PC-9 (cell line): Measurements from ENCODE around the gene HJV. TPM values are rescaled to one million over a fixed set of nuclear protein-coding genes. Genes with fewer than 3 reads are reported as not detected.
"Not testable (repeated sequence)": the region's sequence is repeated elsewhere in the genome, so short reads cannot be mapped to it uniquely, and the experiment has no call there.

ENCODE experiments used
- BruUV-seq: library from RNA; stranded (reverse); fragments of 400-500 nt; replicated peaks from 2 replicates; lab custom pipeline; 2021; lab: Mats Ljungman, UMichigan
- CTCF ChIA-PET: fragments of 300-600 bp; sonication (Branson Sonifier 250); formaldehyde crosslinking; loops from one replicate; lab custom pipeline; 2022; ENCODE audit warnings: antibody characterized with exemption; lab: Charles Lee
- POLR2A ChIA-PET: fragments of 300-600 bp; sonication (Branson Sonifier 250); formaldehyde crosslinking; loops from one replicate; lab custom pipeline; 2022; ENCODE audit warnings: antibody characterized with exemption; ENCODE audit not compliant: unreplicated experiment; lab: Charles Lee
- DNase-seq, 2 experiments: peaks; one replicate each; pipeline versions ENCODE4 v3.0.0 to v3.0.0-alpha.2; 2015 to 2022; ENCODE audit warnings: mixed read lengths in 1 of 2
- H2AFZ ChIP-seq: fragments of 200-600 bp; sonication (generic); 2 replicates; pipeline ENCODE4 v1.8.1; 2017; ENCODE audit warnings: antibody characterized with exemption
- H3F3A ChIP-seq: fragments of 200-600 bp; sonication (generic); 2 replicates; pipeline ENCODE4 v1.8.1; 2017; ENCODE audit warnings: antibody characterized with exemption, mild to moderate bottlenecking, low read depth; ENCODE audit not compliant: insufficient read depth
- H3K27ac ChIP-seq: fragments of 200-600 bp; sonication (generic); 2 replicates; pipeline ENCODE4 v1.6.1; 2016; ENCODE audit warnings: mixed run types
- H3K27me3 ChIP-seq: fragments of 200-600 bp; sonication (generic); 2 replicates; pipeline ENCODE4 v1.6.1; 2016; ENCODE audit warnings: low read depth, mixed run types; ENCODE audit not compliant: insufficient read depth
- H3K36me3 ChIP-seq: fragments of 200-600 bp; sonication (generic); 2 replicates; pipeline ENCODE4 v1.6.1; 2016; ENCODE audit warnings: low read depth, mixed run types
- H3K4me1 ChIP-seq: fragments of 200-600 bp; sonication (generic); replicated peaks from 2 replicates; pipeline ENCODE4 v1.6.1; 2016; ENCODE audit warnings: mixed run types; ENCODE audit not compliant: insufficient read depth
- H3K4me2 ChIP-seq: fragments of 200-600 bp; sonication (generic); 2 replicates; pipeline ENCODE4 v1.6.1; 2017; ENCODE audit warnings: mixed run types
- H3K4me3 ChIP-seq: fragments of 200-600 bp; sonication (generic); 2 replicates; pipeline ENCODE4 v1.6.1; 2016; ENCODE audit warnings: mixed run types
- H3K79me2 ChIP-seq: fragments of 200-600 bp; sonication (generic); 2 replicates; pipeline ENCODE4 v1.6.1; 2017; ENCODE audit warnings: low read depth, mixed run types
- H3K9me2 ChIP-seq: fragments of 200-600 bp; sonication (generic); 2 replicates; pipeline ENCODE4 v1.8.1; 2017; ENCODE audit warnings: mild to moderate bottlenecking; ENCODE audit not compliant: insufficient read depth
- H3K9me3 ChIP-seq: fragments of 200-600 bp; sonication (generic); 2 replicates; pipeline ENCODE4 v1.8.1; 2016; ENCODE audit warnings: low read depth; ENCODE audit not compliant: insufficient read depth
- H4K20me1 ChIP-seq: fragments of 200-600 bp; sonication (generic); 2 replicates; pipeline ENCODE4 v1.8.1; 2017; ENCODE audit not compliant: insufficient read depth
- EZH2 ChIP-seq: fragments of 200-600 bp; sonication (generic); IDR thresholded peaks from 2 replicates; pipeline ENCODE4 v1.8.0; 2017; ENCODE audit warnings: antibody characterized with exemption, low read depth
- intact Hi-C: fragments of 100-400 bp; cut with micrococcal nuclease; formaldehyde crosslinking; loops from one replicate; pipeline ENCODE4 v1.10.0; 2022; ENCODE audit not compliant: unreplicated experiment
- total RNA-seq: library from RNA; stranded (reverse); gene quantifications from 2 replicates; pipeline ENCODE4 v1.2.3, GENCODE V29; 2021
- TF ChIP-seq, protein P1 (sequence below): fragments of 200-600 bp; sonication (generic); conservative IDR thresholded peaks from 2 replicates; pipeline ENCODE4 v1.6.1; 2017; ENCODE audit warnings: mixed run types, antibody characterized with exemption, mild to moderate bottlenecking, moderate library complexity

Gene HJV
- total RNA-seq, 1 experiment from 2014 or later = not detected

DNA sequence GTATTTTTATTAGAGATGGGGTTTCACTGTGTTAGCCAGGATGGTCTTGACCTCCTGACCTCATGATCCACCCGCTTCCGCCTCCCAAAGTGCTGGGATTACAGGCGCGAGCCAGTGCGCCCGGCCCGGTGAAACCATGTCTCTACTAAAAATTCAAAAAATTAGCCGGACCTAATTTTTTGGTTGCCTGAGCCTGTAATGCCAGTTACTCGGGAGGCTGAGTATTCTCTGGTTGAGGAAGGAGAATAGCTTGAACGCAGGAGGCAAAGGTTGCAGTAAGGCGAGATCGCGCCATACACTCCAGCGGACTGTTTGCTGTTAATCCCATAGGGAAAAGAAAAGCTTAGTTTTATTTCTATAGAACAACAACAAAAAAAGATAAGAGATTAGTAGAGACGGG lies 29.9 kb upstream of the HJV start:
- peaks cover 14% of the 10 kb centered on the region for H3F3A ChIP-seq
- no peak for DNase-seq
- H4K20me1 ChIP-seq = no peaks in the 10 kb centered on the region
- ChIA-PET CTCF (no interaction called here), POLR2A (interaction anchor here (0.6 to 0.7 kb wide), 4 partner anchors 15 to 286 kb away, joined by 4 to 6 read pairs (median 4); no protein-coding TSS in a partner anchor)
- H3K4me3 ChIP-seq = peak overlapping the region; percentile 58
- H3K79me2 ChIP-seq = no peaks in the 10 kb centered on the region
- TF ChIP-seq, protein P1, sequence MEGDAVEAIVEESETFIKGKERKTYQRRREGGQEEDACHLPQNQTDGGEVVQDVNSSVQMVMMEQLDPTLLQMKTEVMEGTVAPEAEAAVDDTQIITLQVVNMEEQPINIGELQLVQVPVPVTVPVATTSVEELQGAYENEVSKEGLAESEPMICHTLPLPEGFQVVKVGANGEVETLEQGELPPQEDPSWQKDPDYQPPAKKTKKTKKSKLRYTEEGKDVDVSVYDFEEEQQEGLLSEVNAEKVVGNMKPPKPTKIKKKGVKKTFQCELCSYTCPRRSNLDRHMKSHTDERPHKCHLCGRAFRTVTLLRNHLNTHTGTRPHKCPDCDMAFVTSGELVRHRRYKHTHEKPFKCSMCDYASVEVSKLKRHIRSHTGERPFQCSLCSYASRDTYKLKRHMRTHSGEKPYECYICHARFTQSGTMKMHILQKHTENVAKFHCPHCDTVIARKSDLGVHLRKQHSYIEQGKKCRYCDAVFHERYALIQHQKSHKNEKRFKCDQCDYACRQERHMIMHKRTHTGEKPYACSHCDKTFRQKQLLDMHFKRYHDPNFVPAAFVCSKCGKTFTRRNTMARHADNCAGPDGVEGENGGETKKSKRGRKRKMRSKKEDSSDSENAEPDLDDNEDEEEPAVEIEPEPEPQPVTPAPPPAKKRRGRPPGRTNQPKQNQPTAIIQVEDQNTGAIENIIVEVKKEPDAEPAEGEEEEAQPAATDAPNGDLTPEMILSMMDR = no peak
- no peak for TF ChIP-seq EZH2
- peak overlapping the region; percentile 90 for H3K4me2 ChIP-seq
- intact Hi-C loops = no loop called here
- no peaks in the 10 kb centered on the region for H3K36me3 ChIP-seq
- BruUV-seq = no TSS peak
- H3K27me3 ChIP-seq = no peaks in the 10 kb centered on the region
- H3K27ac ChIP-seq = peak overlapping the region; percentile 91
- H3K4me1 ChIP-seq = peaks cover 8% of the 10 kb centered on the region; the same call in 1 of the 2 replicates
- no peaks in the 10 kb centered on the region for H3K9me2 ChIP-seq
- H3K9me3 ChIP-seq = no peaks in the 10 kb centered on the region
- peak overlapping the region; percentile 63 for H2AFZ ChIP-seq

DNA sequence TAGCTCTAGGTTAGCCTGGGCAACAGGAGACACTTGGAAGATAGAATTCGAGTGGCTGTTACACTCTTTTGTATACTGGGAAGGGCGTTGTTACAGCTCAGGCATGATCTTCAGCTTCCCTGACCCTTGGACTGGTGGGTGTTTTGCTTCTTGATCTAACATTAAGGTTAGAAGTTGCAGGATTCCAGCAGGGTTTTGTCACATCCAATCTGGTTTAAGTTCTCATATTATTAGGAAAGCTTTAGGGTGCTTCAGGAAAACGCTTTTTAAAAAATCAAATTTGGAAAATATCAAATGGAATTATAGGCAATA lies 29.1 kb upstream of the HJV start:
- intact Hi-C loops, H3K4me1 ChIP-seq, H3K27me3 ChIP-seq, POLR2A ChIA-PET, DNase-seq, BruUV-seq, H3K9me2 ChIP-seq, H3K9me3 ChIP-seq, H3K36me3 ChIP-seq, H4K20me1 ChIP-seq, CTCF ChIA-PET, H2AFZ ChIP-seq, H3K79me2 ChIP-seq: not testable (repeated sequence)
- Histone ChIP-seq H3K4me3 (0 out of 2 replicates have a peak overlapping the region, but pooled peaks have one; percentile 58), H3K4me2 (peak overlapping the region; percentile 90; the same call in 1 of the 2 replicates), H3F3A (peaks cover 14% of the 10 kb centered on the region), H3K27ac (peak overlapping the region; percentile 91; the same call in 1 of the 2 replicates)

DNA sequence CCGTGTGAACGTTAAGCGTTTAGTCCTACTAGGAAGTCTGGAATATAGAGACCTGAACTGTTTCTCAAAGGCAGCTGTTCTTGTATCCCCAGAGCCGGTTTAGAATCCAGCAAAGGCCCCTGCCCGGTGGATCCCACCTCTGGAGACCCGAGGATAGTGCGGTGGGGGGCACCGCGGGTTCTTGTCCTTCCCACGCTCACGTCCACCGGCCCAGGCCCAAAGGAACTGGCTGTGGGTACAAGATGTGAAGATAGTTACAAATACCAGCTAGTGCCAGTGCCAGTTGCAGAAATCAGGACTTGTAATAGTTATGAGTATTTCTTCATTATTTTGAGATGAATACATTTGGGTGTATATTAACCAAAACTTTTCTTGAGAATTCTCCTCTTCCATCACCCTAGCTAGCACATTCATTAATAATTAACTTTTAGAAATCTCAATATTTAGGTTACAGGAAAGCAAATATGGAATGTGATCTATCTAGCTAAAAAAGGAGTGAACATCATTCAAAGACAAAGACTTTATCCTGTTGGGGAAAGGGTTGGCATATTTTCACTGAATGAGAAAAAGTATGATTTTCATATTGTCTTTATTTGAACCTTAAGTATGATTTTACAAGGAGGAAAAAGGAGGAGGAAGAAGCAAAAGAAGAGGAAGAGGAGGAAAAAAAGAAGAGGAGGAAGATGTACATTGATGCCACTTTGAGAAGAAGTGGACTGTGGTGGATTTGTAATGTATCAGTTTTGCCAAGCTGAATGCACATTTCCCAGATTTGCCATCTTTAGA lies 28.5 kb upstream of the HJV start:
- H3K27ac ChIP-seq, H3K4me2 ChIP-seq, H3K4me1 ChIP-seq, H4K20me1 ChIP-seq, H3K79me2 ChIP-seq, BruUV-seq, H3K4me3 ChIP-seq, H3K9me3 ChIP-seq, H3K36me3 ChIP-seq, intact Hi-C loops, H3K9me2 ChIP-seq, H2AFZ ChIP-seq, H3K27me3 ChIP-seq, POLR2A ChIA-PET, DNase-seq, CTCF ChIA-PET: not testable (repeated sequence)
- H3F3A ChIP-seq = peaks cover 14% of the 10 kb centered on the region

GRCh38 chr1:146049436-146049835 lies 27.9 kb upstream of the HJV start:
- H3K27ac ChIP-seq = no peak overlapping the region
- no TSS peak for BruUV-seq
- CTCF ChIA-PET = no interaction called here

GRCh38 chr1:146048514-146049115 lies 27.1 kb upstream of the HJV start:
- H3K4me3 ChIP-seq, H3K9me2 ChIP-seq, CTCF ChIA-PET, intact Hi-C loops, BruUV-seq, H3K4me1 ChIP-seq, H3K79me2 ChIP-seq, H2AFZ ChIP-seq, DNase-seq, H3K4me2 ChIP-seq, H3K27ac ChIP-seq, POLR2A ChIA-PET, H4K20me1 ChIP-seq, H3K36me3 ChIP-seq, H3K27me3 ChIP-seq, H3K9me3 ChIP-seq: not testable (repeated sequence)
- peaks cover 14% of the 10 kb centered on the region for H3F3A ChIP-seq

More at GRCh38 chr1:146049436-146049835, 27.9 kb upstream of the HJV start:
- H3K4me1 ChIP-seq = peaks cover 8% of the 10 kb centered on the region; the same call in 1 of the 2 replicates
- no peak for DNase-seq
- POLR2A ChIA-PET = no interaction called here
- H4K20me1 ChIP-seq = no peaks in the 10 kb centered on the region
- no peaks in the 10 kb centered on the region for H3K79me2 ChIP-seq
- H3K36me3 ChIP-seq = no peaks in the 10 kb centered on the region
- H3K9me2 ChIP-seq = no peaks in the 10 kb centered on the region
- H3K4me2 ChIP-seq = no peak overlapping the region
- no peak overlapping the region for H3K4me3 ChIP-seq
- intact Hi-C loops = no loop called here
- H3K9me3 ChIP-seq = no peaks in the 10 kb centered on the region
- H2AFZ ChIP-seq = no peak overlapping the region
- H3F3A ChIP-seq = peaks cover 14% of the 10 kb centered on the region
- no peaks in the 10 kb centered on the region for H3K27me3 ChIP-seq
- TF ChIP-seq, protein P1 = no peak
- no peak for TF ChIP-seq EZH2
